ENCODE results near the gene WNK3. TPM values are rescaled to one million over a fixed set of nuclear protein-coding genes. Genes with fewer than 3 reads are reported as not detected.

Gene WNK3
- total and polyA plus RNA-seq, 2 experiments from 2014 or later, result 9.8 to 12.5 TPM

DNA sequence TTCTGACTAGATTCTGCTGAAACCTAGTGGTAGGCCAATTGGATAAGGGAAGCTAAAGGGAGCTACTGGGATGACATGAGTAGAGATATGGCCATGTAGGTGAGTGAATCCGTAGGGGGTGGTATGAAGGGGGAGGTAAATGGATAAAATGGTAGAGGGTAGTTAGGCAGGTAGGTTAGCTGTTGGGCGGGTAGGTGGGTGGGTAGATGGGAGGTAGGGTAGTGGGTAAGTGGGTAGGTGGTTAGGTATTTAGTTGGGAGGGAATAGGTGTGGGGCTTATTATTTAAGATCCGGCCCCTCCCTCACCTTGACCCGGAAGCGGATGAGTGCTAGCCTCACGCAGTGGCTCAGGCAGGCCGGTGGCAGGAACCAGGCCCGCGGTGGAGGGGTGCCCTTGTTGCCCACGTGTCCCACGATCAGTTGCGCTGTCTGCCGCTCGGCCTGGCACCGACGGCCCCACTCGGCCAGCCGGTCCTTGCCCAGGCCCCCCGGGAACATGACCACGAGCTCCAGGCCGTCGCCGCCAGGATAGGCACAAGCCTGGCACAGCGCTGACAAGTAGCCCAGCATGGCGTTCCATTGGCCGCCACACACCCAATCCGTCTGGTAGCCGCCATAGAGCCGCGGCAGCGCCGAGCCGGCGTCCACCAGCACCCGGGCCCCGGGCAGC is 175.5 kb downstream of the WNK3 start:
- Histone ChIP-seq H3K79me2 (peaks cover 50% of the 10 kb centered on the region), H3K27me3 (no peaks in the 10 kb centered on the region), H3K9me3 (ENCODE audit: low read depth) (no peaks in the 10 kb centered on the region), H3K27ac (peak overlapping the region; percentile 95), H3K9me2 (replicated peaks; ENCODE audit: insufficient read depth) (no peaks in the 10 kb centered on the region), H2AFZ (peak overlapping the region; percentile 73), H3K4me1 (ENCODE audit: insufficient read depth) (peaks cover 20% of the 10 kb centered on the region), H4K20me1 (ENCODE audit: insufficient read depth, poor library complexity, severe bottlenecking) (no peaks in the 10 kb centered on the region), H3K4me3 (peak overlapping the region; percentile 60), H3K4me2 (peak overlapping the region; percentile 86), H3K36me3 (replicated peaks; ENCODE audit: insufficient read depth, low read depth) (no peaks in the 10 kb centered on the region)
- TF ChIP-seq EZH2phosphoT487 (IDR thresholded peaks at IDR 0.05; ENCODE audit: low read depth, severe bottlenecking, unreplicated experiment), result no peak
- no peak for TF ChIP-seq EZH2 (IDR thresholded peaks at IDR 0.05; ENCODE audit: borderline replicate concordance)
- TF ChIP-seq, protein P1, sequence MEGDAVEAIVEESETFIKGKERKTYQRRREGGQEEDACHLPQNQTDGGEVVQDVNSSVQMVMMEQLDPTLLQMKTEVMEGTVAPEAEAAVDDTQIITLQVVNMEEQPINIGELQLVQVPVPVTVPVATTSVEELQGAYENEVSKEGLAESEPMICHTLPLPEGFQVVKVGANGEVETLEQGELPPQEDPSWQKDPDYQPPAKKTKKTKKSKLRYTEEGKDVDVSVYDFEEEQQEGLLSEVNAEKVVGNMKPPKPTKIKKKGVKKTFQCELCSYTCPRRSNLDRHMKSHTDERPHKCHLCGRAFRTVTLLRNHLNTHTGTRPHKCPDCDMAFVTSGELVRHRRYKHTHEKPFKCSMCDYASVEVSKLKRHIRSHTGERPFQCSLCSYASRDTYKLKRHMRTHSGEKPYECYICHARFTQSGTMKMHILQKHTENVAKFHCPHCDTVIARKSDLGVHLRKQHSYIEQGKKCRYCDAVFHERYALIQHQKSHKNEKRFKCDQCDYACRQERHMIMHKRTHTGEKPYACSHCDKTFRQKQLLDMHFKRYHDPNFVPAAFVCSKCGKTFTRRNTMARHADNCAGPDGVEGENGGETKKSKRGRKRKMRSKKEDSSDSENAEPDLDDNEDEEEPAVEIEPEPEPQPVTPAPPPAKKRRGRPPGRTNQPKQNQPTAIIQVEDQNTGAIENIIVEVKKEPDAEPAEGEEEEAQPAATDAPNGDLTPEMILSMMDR (IDR thresholded peaks at IDR 0.05; ENCODE audit: poor library complexity), result no peak
- DNase-seq (ENCODE audit: low spot score), result peak; percentile 46
- 43% methylated on average over 30 of the region's 36 CpGs for WGBS (ENCODE audit: low lambda C conversion rate, missing lambda C conversion rate)

DNA sequence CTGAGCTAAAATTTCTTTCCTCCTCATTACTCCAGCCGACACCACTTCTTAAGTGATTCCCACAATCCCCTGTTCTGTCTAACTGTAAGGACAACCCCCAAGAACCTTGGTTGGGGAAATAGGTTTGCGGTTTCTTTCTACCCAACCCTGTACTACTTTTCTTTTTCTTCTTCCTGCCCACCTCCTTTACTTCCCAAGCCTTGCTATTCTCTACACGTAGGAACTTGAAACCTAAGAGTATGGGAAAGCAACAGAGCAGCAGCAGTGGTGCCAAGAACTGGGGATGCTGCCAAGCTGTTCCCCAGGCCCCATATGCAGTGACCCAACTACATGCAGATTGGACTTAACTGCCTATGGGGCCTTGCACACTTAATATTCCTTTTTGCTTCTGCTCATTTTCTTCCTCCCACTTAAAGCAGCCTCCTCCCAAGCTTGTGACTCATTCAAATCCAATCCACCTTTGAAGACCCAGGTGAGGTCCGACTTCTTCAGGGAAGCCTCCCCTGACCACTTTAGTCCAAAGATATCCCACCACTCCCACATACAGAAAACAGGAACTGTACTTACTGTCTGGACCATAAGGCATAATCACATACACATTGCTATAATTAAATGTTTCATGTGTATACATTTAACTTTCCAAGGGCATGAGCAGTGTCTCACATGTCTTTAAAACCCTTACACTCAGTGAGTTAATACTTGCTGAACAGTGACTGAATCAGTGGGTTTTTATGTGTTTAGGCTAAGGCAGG is 176.5 kb downstream of the WNK3 start:
- 48% methylated on average over 4 of the region's 4 CpGs for WGBS (ENCODE audit: low lambda C conversion rate, missing lambda C conversion rate)

DNA sequence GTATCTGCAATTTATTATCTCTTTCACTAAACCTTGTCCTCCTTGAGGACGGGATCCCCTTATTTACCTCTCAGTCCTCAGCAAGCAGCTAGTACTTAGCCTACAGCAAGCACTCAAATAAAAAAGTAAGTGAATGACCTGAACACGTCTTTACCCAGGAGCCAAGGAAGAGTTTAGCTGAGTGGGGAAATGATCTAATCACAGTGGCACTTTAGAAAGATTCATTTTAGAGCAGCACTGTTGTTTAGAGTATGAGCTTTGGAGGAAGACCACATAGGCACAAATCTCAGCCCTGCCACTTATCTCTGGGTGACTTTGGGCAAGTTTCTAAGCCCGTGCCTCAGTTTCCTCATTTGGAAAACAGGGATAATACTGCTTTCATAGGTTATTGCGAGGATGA is 177.4 kb downstream of the WNK3 start:
- 51% methylated on average over 4 of the region's 4 CpGs for WGBS (ENCODE audit: low lambda C conversion rate, missing lambda C conversion rate)
- H3K9me3 ChIP-seq (ENCODE audit: low read depth), result no peaks in the 10 kb centered on the region
- TF ChIP-seq EZH2phosphoT487 (IDR thresholded peaks at IDR 0.05; ENCODE audit: low read depth, severe bottlenecking, unreplicated experiment) (no peak), EZH2 (IDR thresholded peaks at IDR 0.05; ENCODE audit: borderline replicate concordance) (no peak)
- no peaks in the 10 kb centered on the region for H3K9me2 ChIP-seq (replicated peaks; ENCODE audit: insufficient read depth)
- no peaks in the 10 kb centered on the region for H4K20me1 ChIP-seq (ENCODE audit: insufficient read depth, poor library complexity, severe bottlenecking)
- no peak for DNase-seq (ENCODE audit: low spot score)
- peak overlapping the region; percentile 86 for H3K4me2 ChIP-seq
- H3K4me3 ChIP-seq, result no peak overlapping the region
- peaks cover 69% of the 10 kb centered on the region for H3K79me2 ChIP-seq
- H3K4me1 ChIP-seq (ENCODE audit: insufficient read depth), result peaks cover 20% of the 10 kb centered on the region
- peak overlapping the region; percentile 95 for H3K27ac ChIP-seq
- no peaks in the 10 kb centered on the region for H3K27me3 ChIP-seq
- H2AFZ ChIP-seq, result no peak overlapping the region
- no peaks in the 10 kb centered on the region for H3K36me3 ChIP-seq (replicated peaks; ENCODE audit: insufficient read depth, low read depth)

More for the DNA sequence above, 176.5 kb downstream of the WNK3 start:
- TF ChIP-seq EZH2phosphoT487 (IDR thresholded peaks at IDR 0.05; ENCODE audit: low read depth, severe bottlenecking, unreplicated experiment), result no peak
- TF ChIP-seq, protein P1 (IDR thresholded peaks at IDR 0.05; ENCODE audit: poor library complexity), result no peak
- TF ChIP-seq EZH2 (IDR thresholded peaks at IDR 0.05; ENCODE audit: borderline replicate concordance), result no peak
- Histone ChIP-seq H3K4me1 (ENCODE audit: insufficient read depth) (peaks cover 20% of the 10 kb centered on the region), H2AFZ (no peak overlapping the region), H3K9me2 (replicated peaks; ENCODE audit: insufficient read depth) (no peaks in the 10 kb centered on the region), H3K36me3 (replicated peaks; ENCODE audit: insufficient read depth, low read depth) (no peaks in the 10 kb centered on the region), H3K9me3 (ENCODE audit: low read depth) (no peaks in the 10 kb centered on the region), H3K79me2 (peaks cover 60% of the 10 kb centered on the region), H3K27me3 (no peaks in the 10 kb centered on the region), H3K27ac (peak overlapping the region; percentile 95), H3K4me3 (no peak overlapping the region), H4K20me1 (ENCODE audit: insufficient read depth, poor library complexity, severe bottlenecking) (no peaks in the 10 kb centered on the region), H3K4me2 (peak overlapping the region; percentile 86)
- no peak for DNase-seq (ENCODE audit: low spot score)

All from hepatocyte (in vitro differentiated cells).